ENCODE data around the gene PARD3B.

PARD3B gene

DNA sequence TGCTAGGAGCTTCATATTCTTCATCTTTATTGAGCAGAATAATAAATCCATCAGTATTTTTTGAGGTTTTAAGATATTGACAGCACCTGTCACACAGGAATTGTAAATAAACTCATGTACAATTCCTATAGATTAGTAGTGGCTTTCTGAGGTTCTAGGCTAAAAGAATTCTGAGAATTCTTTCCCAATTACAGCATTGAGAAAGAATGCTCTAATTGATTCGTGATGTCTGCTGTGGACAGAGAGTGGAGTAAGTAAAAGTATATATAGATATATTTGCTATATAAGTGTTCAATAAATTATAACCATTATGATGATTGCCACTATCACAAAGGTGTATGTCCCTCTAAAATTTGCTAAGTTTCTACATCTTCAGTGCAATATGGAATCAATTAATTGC, 950.5 kb downstream of the PARD3B start:
- no peak for DNase-seq

DNA sequence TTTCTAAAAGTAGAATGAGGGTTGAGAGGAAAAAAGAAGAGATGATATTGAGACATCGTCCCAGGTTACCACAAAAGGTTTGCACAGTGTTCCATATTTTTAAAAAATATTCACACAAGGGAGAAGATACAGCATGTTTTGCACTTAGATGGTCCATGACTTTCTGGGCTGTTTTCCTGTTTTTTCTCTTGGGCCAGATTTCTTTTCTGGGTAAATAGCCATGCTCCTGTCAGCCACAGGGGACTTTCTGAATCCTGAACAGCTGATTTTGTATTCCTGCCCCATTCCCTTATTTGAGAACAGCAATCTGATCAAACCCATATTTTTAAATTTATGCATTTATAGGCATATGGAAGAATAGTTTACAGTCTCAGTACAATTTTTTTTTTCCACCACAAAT, 951.1 kb downstream of the PARD3B start:
- DNase-seq: no peak

- no peak for DNase-seq
Measured at GRCh38 chr2:205496772-205497171, 951.5 kb downstream of the PARD3B start.

GRCh38 chr2:205499006-205499405, 953.7 kb downstream of the PARD3B start:
- no peak for DNase-seq

DNA sequence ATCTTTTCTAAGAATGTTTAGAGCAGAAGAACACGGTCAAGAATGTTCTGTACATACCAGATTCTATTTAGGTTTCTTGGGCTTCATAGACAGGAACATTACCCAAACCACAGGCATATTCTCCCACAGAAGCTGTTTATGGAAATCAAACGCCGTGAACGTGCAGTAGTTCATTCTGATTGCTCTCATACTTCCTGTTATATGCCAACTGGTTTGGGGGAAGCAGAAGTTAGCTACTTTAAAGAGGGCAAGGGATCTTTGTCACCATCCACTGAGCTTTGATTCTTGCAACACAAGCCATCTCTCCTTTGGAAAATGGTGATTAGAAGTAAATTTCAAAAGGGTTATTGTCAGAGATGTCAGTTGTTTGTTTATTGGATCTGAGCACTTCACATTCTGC, 954.8 kb downstream of the PARD3B start:
- DNase-seq: no peak

DNA sequence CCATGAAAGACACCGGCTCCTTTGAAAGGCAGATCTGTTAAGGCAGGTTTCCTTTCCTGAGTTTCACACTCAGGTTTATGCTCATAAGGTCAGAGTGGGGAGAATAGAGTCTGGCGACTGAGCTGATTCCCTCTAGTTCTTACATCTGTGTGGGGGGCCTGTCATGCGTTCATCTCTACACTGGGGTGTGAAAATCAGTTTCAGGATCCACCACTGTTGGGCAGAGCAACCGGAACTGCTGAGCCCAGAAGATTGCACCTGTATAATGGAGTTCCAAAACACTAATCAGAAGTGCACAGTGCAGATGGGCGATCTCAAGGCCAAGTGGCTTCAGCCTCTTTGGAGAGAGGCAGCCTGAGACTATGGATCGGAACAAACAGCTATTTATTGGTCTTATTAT, 955.7 kb downstream of the PARD3B start:
- DNase-seq: no peak

GRCh38 chr2:205501826-205502225, 956.6 kb downstream of the PARD3B start:
- DNase-seq: no peak

- DNase-seq: no peak
Measured at GRCh38 chr2:205505371-205505770, 960.1 kb downstream of the PARD3B start.

- DNase-seq: no peak
Measured at GRCh38 chr2:205509655-205510054, 964.4 kb downstream of the PARD3B start.

GRCh38 chr2:205510345-205510744, 965.1 kb downstream of the PARD3B start:
- no peak for DNase-seq

- no peak for DNase-seq
Measured at GRCh38 chr2:205511221-205511620, 965.9 kb downstream of the PARD3B start.

- no peak for DNase-seq
Measured at GRCh38 chr2:205511641-205512040, 966.4 kb downstream of the PARD3B start.

GRCh38 chr2:205520311-205520710, 975.0 kb downstream of the PARD3B start:
- no peak for DNase-seq

DNA sequence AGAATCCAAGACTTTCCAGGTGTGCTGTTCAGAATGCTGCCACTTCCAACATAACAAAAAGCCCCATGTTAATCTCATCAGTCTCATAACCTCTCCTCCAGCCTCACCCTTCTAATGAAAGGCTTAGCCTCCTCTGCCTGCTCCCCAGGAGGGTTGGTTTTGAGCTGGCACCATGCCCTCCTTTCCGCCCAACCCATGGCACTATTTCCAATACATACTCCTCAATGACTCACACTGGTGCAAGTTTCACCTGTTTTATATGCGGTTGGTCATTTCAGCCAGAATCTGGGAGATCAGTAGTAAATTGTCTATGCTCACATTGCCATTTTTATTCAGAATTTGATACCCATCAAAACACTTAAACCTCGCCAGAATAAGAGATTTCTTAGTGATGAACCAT, 979.4 kb downstream of the PARD3B start:
- no peak for DNase-seq

DNA sequence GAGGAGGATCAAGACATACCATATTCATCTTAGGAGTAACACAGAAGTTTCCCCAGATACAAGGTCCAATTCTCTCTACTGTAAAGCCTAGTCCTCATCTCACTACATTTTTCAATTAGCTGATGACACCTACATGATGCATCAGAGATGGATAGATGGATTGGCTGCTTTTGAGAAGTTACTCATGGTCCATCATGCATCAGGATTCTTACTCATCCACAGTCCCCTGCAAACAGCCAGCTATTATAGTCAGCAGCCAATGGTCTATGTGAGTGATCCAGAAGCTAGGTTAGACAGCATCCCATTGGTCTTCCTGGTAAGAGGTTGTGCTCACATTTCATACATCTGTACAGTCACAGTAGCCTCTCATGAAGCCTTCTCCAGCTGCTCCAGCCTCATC, 982.5 kb downstream of the PARD3B start:
- no peak for DNase-seq

DNA sequence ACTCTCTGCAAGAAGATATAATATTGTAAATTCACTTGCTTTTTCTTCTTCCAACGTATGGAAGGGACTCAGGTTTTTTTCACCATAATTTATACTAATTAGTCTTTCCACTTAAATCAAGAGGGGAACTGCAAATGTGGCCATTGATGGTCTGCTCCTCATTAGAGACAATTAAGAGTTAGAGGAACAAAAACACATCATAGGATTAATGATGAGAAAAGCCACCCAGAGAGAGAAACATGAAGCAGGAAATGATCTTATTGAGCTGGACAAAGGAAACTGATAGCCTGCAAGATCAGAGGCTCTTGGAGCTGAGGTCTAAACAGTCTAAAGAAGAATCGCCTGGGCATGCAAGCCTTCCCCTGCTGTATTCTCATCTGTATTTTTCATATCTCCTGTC, 985.8 kb downstream of the PARD3B start:
- no peak for DNase-seq

DNA sequence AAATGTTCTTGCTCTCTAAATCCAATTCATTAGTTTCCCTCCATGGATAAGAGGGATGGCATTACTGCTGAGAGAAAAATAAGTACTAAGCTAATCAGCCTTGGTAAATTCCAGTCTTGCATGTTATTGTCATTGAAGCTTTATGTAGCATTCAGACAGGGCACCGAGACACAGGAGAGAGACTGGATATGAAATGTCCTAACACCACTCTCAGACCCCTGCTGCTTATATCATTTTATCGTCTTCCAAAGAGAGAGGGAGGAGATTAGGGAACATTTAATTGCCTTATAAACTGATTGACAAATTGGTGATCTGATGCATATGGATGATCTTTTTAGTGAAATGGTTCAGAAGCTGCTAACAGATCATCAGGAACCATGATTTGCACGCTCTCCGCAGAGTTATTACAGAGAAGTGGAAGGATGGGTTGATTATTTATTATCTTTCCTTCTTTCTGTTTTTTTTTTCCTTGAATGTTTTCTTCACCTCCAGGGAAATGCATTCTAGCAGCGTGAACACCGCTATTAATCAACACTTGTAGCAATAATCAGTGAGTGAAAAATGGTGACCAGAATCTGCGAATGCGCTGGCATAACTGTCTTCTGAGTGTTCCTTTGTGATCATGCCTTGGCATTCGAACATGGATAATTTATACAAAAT, 986.3 kb downstream of the PARD3B start:
- no peak for DNase-seq

- no peak for DNase-seq
Measured at GRCh38 chr2:205535001-205535400, 989.7 kb downstream of the PARD3B start.

GRCh38 chr2:205539603-205540002, 994.3 kb downstream of the PARD3B start:
- DNase-seq: no peak

GRCh38 chr2:205540036-205540435, 994.8 kb downstream of the PARD3B start:
- DNase-seq: no peak

GRCh38 chr2:205543262-205543843, 998.1 kb downstream of the PARD3B start:
- no peak for DNase-seq

- no peak for DNase-seq
Measured at GRCh38 chr2:205543937-205544702, 998.8 kb downstream of the PARD3B start.

DNA sequence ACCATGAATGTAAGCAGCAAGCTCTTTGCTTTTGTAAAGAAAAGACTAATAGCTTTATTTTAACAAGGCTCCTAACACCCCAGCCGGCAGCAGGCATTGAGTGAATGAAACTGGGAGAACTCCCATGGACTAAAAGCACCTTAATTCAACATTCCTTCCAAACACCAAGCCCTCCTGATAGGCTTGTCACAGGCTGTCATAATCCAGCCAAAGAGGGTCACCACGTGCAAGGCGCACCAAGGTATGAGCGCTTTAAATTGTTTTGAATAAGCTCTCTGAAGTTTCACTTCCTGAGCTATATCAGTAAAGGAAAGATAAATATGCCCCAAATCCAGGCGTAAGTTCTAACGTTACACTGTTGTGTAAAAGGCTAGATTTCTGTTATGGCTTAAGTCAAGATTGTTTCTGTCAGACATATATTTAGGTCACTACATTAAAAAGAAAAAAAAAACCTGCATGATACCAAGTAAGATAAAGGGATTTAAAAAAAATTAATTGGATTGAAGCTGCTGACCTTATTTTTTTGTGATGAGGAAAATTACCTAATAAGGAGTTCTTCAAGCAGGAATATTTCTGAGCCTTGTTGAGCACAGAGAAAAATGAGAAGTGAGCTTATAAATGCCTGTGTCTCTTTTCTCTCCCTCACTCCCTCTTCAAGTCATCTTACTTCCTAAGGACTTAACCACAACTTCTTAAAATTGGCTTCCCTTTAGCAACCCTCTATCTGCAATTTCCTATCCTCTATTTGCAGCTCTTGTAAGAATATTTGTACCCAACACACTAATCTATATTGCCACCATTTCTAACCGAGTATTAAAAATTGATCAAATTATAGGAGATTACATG, 1000.9 kb downstream of the PARD3B start:
- DNase-seq: no peak

All from NCI-H2081 treated with DMSO at 0.1 percent for 48 hours (cell line).